Activated naive CD4-positive, alpha-beta T cell (primary cell): ENCODE data around the gene PGBD5.

Source experiments
- DNase-seq, 4 experiments: peaks; one replicate each; lab custom pipeline; 2025; lab: John Stamatoyannopoulos, UW

The PGBD5 gene

GRCh38 chr1:230300322-230301301 is 125.5 kb downstream of the PGBD5 start:
- no peak for DNase-seq

- no peak for DNase-seq
These were observed 126.7 kb downstream of the PGBD5 start for GRCh38 chr1:230299191-230300006.

GRCh38 chr1:230295367-230295766 is 130.8 kb downstream of the PGBD5 start:
- DNase-seq: no peak

GRCh38 chr1:230293390-230293700 is 132.8 kb downstream of the PGBD5 start:
- no peak for DNase-seq

GRCh38 chr1:230292689-230293389 is 133.3 kb downstream of the PGBD5 start:
- no peak for DNase-seq

- no peak for DNase-seq
These were observed 134.2 kb downstream of the PGBD5 start for GRCh38 chr1:230291731-230292620.

GRCh38 chr1:230289350-230289644 is 136.8 kb downstream of the PGBD5 start:
- no peak for DNase-seq

GRCh38 chr1:230288641-230289349 is 137.3 kb downstream of the PGBD5 start:
- DNase-seq: no peak

- no peak for DNase-seq
These were observed 138.3 kb downstream of the PGBD5 start for GRCh38 chr1:230287674-230288315.

- no peak for DNase-seq
These were observed 139.3 kb downstream of the PGBD5 start for GRCh38 chr1:230286890-230287269.

GRCh38 chr1:230286166-230286889 is 139.8 kb downstream of the PGBD5 start:
- DNase-seq: no peak

GRCh38 chr1:230285351-230285750 is 140.8 kb downstream of the PGBD5 start:
- no peak for DNase-seq

- DNase-seq: no peak
These were observed 141.2 kb downstream of the PGBD5 start for GRCh38 chr1:230284891-230285290.

- DNase-seq: no peak
These were observed 142.5 kb downstream of the PGBD5 start for GRCh38 chr1:230283678-230284077.

- DNase-seq: no peak
These were observed 144.0 kb downstream of the PGBD5 start for GRCh38 chr1:230282157-230282556.

GRCh38 chr1:230281556-230281955 is 144.6 kb downstream of the PGBD5 start:
- no peak for DNase-seq

- no peak for DNase-seq
These were observed 145.2 kb downstream of the PGBD5 start for GRCh38 chr1:230280906-230281413.

- no peak for DNase-seq
These were observed 145.9 kb downstream of the PGBD5 start for GRCh38 chr1:230280054-230280795.

- DNase-seq: no peak
These were observed 146.6 kb downstream of the PGBD5 start for GRCh38 chr1:230279583-230279945.
